GM18526 (cell line): ENCODE results near the gene ADAMTS9.

Experiments used
- POLR2A ChIP-seq: IDR thresholded peaks from 3 replicates; pipeline ENCODE4 v1.6.1; 2011; ENCODE audit not compliant: insufficient read length; ENCODE audit errors: extremely low read depth

Gene ADAMTS9

DNA sequence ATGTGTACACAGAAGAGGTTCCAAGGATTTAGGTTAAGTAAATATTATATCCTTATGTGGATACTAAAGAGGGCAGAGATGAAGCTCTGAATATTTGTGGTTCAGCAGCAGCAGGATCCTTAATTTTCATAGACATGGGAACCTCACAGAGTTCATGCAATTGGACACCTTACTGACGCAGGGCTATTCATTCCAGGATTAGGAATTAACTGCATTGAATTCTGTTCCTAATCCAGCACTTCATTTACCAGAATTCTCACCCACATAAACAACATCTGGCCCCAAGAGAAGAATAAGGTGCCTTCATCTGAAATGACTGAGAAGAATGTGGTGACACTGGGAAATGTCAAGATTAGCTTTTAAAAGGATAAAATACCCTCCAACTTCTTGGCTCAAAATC is 62.4 kb downstream of the ADAMTS9 start:
- TF ChIP-seq POLR2A, result no peak

DNA sequence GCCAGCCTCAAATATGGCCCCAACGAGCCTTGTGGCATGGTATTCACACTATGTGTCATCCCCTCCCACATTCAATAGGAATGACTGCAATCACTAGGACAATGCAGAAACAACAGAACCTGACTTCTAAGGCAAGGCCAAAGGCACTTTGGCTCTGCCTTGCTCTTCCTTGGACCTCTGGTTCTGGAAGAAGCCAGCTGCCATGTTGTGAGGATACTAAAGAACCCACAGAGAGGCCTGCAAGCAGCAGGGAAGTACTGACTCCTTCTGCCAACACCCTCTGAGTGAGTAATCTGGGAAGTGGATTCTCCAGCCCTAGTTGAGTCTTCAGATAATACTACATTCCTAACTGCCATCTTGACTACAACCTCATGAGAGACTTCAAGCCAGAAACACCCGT is 64.7 kb downstream of the ADAMTS9 start:
- TF ChIP-seq POLR2A, result no peak

DNA sequence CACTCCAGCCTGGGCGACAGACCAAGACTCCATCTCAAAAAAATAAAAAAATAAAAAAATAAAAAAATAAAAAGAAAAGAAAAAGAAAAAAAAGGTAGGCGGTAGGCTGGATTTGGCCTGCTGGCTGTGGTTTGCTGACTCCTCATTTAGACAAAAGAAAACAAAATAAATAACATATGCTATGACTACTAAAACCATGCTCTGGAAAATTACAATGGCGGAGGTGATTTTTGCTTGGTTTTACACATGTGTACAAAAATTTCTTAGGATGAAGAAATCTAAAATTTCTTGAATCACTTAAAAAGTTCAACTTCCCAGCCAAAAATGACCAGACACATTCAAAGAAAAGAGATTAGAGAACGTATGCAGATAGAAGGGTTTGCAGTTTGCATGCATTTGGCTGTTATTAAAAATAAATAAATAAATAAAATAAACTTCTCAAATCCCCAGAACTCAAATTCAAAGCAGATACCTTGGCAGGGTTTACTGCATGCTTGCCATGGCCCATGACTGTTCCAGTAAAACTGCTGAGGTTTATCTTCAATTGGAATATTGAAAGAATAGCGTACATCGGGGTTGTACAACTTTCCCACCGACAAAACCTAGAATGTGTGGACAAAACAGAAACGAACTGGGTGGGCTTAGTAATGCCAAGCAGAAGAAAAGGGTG is 65.9 kb downstream of the ADAMTS9 start:
- TF ChIP-seq POLR2A, result no peak

DNA sequence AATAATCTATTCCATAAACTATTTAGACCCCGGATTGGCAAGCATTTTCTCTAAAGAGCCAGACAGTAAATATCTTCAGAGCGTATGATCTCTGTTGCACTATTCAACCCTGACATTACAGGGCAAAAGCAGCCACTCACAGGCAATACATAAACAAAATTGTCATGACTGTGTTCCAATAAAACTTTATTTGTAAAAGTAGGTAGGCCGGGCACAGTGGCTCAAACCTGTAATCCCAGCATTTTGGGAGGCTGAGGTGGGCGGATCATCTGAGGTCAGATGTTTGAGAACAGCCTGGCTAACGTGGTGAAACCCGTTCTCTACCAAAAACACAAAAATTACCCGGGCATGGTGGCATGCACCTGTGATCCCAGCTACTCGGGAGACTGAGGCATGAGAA is 66.5 kb downstream of the ADAMTS9 start:
- no peak for TF ChIP-seq POLR2A

DNA sequence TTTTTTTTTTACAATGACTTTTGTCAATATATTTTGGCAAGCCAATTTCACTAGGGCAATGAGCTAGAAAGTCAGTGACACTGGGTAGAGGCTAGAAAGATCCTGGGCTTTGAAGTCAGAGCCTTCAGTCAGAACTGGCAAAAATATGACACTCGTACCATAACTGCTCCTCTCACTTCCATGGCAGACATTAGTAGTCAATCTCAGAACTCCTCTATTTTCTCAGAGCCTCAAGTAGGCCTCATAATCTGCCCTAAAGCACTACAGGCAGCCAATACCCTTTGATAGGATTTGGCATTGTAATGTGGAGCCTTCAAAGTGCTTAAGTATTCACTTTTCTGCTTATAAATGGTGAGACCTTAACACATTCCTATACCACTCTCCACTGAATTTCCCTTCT is 67.8 kb downstream of the ADAMTS9 start:
- TF ChIP-seq POLR2A, result no peak

DNA sequence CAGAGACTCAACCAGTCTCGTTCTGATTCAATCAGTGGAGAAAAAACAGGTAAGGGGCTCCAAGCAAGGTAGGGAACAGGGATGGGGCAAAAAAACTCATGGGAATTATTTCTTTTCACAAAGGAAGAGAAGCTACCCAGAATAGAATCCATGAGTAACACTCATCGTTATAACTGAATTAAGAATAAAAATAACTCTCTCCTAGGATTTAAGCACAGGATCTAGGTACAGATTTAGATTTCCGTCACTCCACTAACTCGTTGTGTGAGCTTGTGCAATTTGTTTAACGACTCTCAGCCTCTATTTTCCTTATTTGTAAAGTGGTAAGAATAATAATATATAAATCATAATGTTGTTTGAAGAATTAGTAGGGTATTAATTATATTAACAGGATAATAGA is 68.6 kb downstream of the ADAMTS9 start:
- TF ChIP-seq POLR2A, result no peak

DNA sequence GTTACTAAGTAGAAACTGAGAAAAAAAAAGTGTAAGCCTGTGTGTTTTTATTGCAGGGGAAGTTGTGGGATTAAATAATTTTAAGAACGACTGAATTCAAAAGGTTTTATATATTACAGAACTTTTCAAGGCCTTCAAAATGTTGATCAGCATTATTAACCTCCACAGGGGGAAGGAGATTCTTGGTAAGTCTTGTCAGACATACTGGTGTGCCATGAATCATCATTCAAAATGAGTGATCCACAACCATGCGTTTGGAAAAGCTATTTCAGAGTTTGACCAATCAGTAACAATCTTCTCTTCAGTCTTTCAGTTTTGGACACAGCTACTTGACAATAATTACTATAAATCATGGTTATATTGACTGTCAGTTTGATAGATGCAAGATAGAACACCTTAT is 70.2 kb downstream of the ADAMTS9 start:
- no peak for TF ChIP-seq POLR2A

DNA sequence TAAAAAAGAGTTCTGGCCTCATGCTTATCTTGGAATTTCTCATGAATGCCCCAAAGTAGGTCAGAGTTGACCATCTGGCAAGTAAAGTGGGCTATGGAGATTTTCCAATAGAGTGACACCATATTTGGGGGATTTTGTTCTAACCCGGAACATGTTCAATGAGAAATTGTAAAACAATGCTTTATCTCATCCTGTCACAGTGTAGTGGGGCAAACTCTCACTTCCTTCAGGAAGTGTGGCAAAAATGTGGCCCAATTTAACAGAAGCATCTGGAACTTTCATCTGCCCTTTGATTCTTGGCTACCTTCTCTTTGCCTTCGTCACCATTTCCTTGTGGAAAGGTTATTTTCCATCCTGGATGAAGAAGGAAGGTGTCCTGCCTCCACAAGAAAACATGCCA is 70.8 kb downstream of the ADAMTS9 start:
- no peak for TF ChIP-seq POLR2A

DNA sequence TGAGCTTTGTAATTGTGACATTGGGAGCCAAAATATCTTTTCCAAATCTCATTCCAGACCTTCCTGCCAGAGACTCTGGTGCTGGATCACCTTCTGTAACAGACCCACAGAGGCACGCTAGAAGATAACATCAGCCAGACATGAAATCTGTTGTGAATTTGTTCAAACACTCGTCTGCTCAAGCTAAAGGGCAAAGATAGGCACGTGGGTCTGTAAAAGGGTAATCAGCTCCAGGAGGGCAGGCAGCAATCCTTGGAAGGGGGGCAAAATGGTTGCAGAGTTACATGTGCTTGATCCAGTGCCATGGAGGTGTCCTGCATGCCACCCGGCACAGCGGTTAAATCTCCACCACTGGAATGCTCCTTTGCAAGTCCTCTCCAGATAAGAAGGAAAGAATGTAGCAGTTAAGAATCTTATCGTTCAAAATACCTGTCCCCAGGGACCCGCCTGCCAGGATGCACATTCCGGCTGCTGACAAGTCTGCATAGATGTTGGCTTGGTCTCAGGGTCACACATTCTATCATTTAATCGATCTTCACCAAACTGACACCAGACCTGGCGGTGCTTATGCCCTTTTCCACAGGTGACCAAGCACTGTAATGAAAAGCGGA is 74.8 kb downstream of the ADAMTS9 start:
- no peak for TF ChIP-seq POLR2A

DNA sequence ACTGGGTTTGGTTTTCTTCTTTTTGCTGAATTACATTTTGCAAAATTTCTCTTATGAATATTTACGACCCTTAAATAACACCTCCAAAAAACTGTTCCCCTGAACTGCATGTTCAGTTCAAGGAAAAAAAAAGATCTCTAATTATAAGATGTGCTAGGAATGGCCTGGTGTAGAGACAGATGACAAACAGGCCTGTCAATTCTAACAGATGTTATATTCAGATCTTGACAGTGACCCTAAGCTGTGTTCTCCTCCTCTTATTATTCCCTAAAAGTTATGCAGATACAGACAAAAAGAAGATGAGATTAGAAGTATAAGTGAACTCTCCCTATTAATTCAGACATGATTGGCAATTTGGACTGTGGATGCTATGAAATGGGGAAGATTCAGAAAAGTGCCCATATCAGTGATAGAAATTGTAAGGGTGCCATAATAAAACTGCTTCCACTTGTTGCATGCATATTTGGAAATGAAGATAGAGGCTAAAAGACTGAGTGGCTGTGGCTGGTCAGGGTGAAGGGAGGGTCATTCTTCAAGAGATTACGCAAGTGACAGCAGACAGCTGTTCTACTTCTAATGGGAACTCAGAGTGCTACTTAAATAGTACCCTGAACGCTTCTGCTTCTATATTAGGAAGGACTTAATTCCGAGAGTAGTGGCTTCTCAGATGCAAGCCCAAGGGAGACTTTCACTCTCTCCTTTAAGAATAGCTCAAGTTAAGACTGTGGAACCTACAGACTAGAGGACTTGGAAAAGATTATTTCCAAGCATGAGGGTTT is 75.5 kb downstream of the ADAMTS9 start:
- TF ChIP-seq POLR2A, result no peak

DNA sequence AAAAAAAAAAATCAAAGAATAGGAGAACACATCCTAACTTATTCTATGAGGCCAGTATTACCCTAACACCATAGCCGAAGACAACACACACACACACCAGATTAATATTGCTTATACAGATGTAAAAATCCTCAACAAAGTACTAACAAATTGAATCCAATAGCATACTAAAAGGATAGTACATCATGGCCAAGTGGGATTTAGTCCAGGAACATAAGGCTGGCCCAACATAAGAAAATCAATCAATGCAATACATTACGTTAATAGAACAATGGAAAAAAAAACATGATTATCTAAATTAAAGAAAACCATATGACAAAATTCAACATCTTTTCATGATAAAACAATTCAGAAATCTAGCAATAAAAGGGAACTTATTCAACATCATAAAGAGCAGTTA is 79.1 kb downstream of the ADAMTS9 start:
- TF ChIP-seq POLR2A, result no peak

DNA sequence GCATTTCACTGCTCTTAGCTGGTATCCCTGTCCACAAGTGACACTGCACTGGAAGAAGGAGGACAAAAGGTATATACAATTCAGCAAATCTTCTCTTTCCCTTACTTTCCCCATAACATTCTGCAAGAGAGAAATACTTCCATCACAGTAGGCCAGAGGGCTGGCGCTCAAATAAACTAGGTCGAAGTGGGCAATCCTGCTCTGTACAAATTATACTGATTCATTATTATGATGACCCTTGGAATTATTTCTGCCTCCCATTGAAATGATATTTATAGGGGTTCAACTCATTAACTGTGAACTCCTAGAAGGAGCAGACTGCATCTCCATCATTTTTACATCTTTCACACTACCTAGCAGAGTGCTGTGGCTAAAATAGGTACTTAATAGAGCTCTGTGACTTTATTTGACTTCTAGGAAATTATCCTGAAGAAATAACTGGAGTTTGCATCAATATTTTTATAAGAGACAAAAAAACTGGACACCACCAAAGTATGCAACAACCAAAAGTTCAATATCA is 80.7 kb downstream of the ADAMTS9 start:
- no peak for TF ChIP-seq POLR2A

DNA sequence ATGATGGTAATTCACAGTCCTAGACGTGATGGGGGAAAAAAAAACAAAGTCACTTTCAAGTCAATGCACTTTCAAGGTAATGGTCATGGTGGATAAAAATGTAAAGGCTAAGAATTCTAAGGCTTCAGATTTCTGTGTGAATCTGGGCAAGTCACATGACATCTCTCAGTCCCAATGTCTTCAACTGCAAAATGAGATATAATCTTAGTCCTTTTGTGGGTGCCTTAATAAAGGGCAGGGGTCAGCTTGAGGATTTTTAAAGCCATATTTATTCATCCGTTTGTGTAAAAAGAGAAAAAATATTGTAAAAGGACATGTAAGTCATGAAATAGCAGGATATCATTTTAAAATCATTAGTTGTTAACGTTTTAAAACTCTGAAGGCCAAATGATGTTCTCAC is 83.5 kb downstream of the ADAMTS9 start:
- no peak for TF ChIP-seq POLR2A

DNA sequence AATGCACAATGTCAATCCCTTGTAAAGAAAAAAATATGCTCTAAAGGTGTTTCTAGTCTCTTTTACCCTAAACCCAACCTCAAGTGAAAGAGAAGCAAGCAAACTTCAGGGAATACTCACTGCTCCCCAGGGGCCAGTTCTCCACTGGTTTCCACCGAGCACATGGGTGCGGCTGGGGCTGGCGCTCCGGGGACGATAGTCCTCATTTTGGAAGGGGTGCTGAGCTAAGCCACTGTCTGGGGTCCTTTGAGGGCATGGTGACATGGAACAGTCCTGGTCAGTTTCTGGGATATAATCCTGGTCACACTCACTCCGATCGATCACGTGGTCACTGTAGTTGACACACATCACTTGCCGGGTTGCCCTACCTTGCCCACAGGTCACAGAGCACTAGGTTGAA is 86.0 kb downstream of the ADAMTS9 start:
- TF ChIP-seq POLR2A, result no peak

DNA sequence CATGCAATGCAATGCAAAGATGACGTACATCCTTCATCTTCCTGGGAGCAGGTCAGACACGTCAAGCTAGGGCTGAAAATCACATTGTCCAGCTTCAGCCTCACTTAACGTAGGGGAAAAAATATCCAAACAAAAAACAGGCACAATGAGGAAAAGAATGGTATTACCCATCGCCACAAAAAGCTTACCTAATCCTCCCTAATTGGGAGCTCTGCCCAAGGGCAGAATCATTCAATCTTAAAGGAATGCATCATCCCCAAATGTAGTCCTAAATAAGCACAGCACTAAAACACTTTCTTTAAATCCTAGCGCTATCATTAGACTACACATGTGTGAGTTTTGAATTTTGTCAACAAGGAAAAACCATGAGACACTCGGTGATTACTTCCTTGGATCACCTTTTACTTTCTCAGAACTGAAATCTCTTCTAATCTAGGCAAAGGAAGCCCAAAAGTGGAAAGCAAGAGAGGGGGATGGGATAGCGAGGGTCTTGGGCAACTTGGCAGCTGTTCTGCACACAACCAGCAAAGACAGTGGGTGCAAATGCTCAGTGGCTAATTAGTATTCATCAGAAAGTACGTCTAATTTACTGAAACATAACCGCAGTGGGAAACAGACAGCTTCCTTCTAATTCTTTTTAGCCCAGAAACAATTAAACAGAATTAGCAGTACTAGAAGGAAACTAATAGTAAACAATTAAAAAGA is 87.4 kb downstream of the ADAMTS9 start:
- TF ChIP-seq POLR2A, result no peak

DNA sequence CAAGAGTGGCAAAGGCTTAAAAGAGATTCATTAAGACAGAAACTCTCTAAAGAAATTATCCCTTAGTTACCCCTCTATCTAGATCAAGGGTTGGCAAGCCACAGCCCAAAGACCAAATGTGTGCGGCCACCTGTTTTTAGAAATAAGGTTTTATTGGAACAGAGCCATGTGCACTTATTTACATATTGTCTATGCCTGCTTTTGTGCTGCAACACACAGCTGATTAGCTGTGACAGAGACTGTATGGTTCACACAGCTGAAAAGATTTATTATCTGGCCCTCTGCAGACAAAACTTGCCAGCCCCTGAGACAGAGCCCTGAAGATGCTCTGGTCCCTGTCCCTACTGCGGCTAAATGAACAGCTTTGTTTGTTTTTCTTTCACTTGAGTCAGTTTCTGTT is 88.1 kb downstream of the ADAMTS9 start:
- no peak for TF ChIP-seq POLR2A
